Measurements from ENCODE around the gene C1QTNF7. TPM values are rescaled to one million over a fixed set of nuclear protein-coding genes. Genes with fewer than 3 reads are reported as not detected.

The C1QTNF7 gene
- total and polyA plus RNA-seq, 9 donors: 5.9 to 23.6 (median 14.1) TPM

DNA sequence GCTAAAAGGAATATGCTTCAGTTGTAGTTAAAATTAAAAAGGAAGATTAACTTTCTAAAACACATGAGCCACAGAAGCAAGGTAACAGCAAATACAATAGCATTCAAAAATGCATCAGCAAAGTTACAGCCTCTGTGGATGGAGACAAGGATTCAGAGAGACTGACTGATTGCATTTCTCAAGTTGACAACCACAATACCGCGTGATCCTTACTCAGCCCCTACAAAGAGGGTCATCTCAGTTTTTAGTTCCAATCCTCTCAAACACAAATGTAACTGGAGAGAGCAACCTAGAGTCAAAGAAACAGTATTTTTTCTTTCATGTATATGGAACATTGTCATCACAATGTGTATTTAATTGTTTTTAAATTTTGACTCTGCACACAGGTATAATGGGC lies 14.2 kb upstream of the C1QTNF7 start:
- no peak for TF ChIP-seq EP300 (IDR thresholded peaks at IDR 0.05)
- TF ChIP-seq POLR2A (IDR thresholded peaks at IDR 0.05): no peak
- TF ChIP-seq, protein P1, sequence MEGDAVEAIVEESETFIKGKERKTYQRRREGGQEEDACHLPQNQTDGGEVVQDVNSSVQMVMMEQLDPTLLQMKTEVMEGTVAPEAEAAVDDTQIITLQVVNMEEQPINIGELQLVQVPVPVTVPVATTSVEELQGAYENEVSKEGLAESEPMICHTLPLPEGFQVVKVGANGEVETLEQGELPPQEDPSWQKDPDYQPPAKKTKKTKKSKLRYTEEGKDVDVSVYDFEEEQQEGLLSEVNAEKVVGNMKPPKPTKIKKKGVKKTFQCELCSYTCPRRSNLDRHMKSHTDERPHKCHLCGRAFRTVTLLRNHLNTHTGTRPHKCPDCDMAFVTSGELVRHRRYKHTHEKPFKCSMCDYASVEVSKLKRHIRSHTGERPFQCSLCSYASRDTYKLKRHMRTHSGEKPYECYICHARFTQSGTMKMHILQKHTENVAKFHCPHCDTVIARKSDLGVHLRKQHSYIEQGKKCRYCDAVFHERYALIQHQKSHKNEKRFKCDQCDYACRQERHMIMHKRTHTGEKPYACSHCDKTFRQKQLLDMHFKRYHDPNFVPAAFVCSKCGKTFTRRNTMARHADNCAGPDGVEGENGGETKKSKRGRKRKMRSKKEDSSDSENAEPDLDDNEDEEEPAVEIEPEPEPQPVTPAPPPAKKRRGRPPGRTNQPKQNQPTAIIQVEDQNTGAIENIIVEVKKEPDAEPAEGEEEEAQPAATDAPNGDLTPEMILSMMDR (IDR thresholded peaks at IDR 0.05): no peak
- no peak for DNase-seq
- Histone ChIP-seq H3K27ac (peak overlapping the region in 1 of 2 donors; percentile 58), H3K36me3 (no peaks in the 10 kb centered on the region), H3K9me3 (no peaks in the 10 kb centered on the region), H3K27me3 (no peaks in the 10 kb centered on the region), H3K4me3 (no peak overlapping the region), H3K4me1 (ENCODE audit: insufficient read depth) (peaks cover 16% of the 10 kb centered on the region)
- intact Hi-C loops (cut with DNase I): no loop called here
- 40 to 48% (median 44%) methylated on average over 2 of the region's 2 CpGs for WGBS, 3 donors

DNA sequence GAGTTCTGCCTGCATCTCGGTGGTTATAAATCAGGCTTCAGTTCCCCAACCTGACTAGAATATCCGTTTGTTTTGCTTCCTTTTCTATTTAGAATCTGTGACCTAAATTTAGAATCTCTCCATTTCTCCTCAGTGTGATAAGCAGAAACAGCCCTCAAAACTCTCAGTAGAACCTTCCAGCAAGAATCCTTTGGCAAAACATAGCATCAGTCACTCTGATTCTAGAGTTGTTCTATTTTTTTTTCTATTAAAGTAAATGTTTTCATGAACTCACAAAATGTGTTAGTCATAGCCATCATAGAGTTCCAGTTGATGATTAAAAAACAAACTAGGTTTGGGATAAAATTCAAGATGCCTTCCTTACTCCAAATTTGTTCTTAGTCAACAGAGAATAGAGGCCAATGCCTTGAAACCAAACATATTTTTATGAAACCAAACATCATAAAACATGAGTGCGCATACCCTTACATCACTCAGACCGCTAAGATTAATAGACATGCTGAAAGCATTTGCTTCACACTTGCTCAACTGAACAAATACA lies 13.2 kb upstream of the C1QTNF7 start:
- TF ChIP-seq EP300 (IDR thresholded peaks at IDR 0.05): no peak
- TF ChIP-seq POLR2A (IDR thresholded peaks at IDR 0.05): no peak
- TF ChIP-seq, protein P1 (IDR thresholded peaks at IDR 0.05): no peak
- H3K36me3 ChIP-seq: no peaks in the 10 kb centered on the region
- peaks cover 18% of the 10 kb centered on the region for H3K4me1 ChIP-seq (ENCODE audit: insufficient read depth)
- H3K9me3 ChIP-seq: no peaks in the 10 kb centered on the region
- H3K4me3 ChIP-seq: no peak overlapping the region
- 18 to 20% (median 18%) methylated on average over 4 of the region's 4 CpGs for WGBS, 3 donors
- peak overlapping the region in 1 of 2 donors; percentile 58 for H3K27ac ChIP-seq
- DNase-seq: no peak
- H3K27me3 ChIP-seq: no peaks in the 10 kb centered on the region
- intact Hi-C loops (cut with DNase I): no loop called here

DNA sequence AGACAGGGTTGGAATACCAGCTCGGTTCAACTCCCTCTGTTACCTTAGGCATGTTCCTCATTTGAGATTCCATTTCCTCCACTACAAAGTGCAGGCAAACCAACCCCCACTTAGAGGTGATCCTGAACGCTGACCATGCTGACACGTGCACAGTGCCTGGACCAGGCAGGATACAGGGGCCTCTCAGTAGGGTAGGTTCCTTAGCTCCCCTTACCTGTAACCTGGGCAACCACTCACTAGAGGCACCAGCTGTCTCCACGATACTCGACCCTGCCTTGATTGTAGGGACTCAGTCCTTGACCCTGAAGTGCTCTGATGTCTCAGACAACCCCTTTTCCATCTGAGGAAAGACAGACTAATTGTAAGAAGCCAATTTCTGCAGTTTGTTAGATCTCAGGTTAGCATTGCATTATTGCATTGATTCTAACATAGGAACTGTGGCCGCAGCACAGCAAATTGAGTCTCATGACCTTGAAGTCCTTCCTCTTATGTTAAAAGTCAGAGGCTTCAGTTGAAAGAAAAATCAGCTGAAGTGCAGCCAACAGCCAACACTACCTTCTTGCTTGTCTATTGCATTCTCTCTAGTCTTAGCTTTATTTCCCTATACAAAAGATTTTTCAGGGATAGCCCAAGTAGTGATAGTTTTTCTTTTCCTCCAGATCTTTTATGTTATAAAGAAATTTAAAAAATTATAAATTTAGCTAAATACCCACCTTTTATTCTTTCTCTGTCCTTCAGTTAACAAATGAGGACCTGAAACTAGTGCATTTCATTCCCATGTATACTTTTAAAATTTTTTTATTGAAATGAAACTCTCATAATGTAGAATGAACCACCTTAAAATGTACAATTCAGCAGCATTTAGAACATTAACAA lies 11.2 kb upstream of the C1QTNF7 start:
- H3K36me3 ChIP-seq: no peaks in the 10 kb centered on the region
- H3K27me3 ChIP-seq: no peaks in the 10 kb centered on the region
- intact Hi-C loops (cut with DNase I): no loop called here
- peak overlapping the region in 1 of 2 donors; percentile 4 for H3K27ac ChIP-seq
- no peak overlapping the region for H3K4me3 ChIP-seq
- no peaks in the 10 kb centered on the region for H3K9me3 ChIP-seq
- peaks cover 21% of the 10 kb centered on the region for H3K4me1 ChIP-seq (ENCODE audit: insufficient read depth)
- WGBS, 3 donors: 61 to 66% (median 65%) methylated on average over 6 of the region's 6 CpGs
- no peak for DNase-seq
- TF ChIP-seq POLR2A (IDR thresholded peaks at IDR 0.05) (no peak), EP300 (IDR thresholded peaks at IDR 0.05) (no peak)
- TF ChIP-seq, protein P1 (IDR thresholded peaks at IDR 0.05): no peak

DNA sequence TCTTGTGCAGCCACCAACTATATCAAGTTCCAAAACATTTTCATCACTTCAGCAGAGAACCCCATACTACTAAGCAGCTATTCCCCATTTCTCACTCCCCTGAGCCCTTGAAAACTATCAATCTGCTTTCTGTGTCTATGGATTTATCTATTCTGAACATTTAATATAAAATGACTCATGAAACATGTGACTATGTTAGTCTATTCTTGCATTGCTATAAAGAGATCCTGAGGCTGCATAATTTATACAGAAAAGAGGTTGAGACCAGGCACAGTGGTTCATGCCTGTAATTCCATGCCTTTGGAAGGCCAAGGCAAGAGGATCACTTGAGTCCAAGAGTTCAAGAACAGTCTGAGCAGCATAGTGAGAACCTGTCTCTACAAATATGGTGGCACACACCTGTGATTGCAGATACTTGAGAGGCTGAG lies 10.6 kb upstream of the C1QTNF7 start:
- no peak for TF ChIP-seq EP300 (IDR thresholded peaks at IDR 0.05)
- no peak for DNase-seq
- intact Hi-C loops (cut with DNase I): no loop called here
- no peaks in the 10 kb centered on the region for H3K36me3 ChIP-seq
- H3K27me3 ChIP-seq: no peaks in the 10 kb centered on the region
- no peaks in the 10 kb centered on the region for H3K9me3 ChIP-seq
- peaks cover 21% of the 10 kb centered on the region for H3K4me1 ChIP-seq (ENCODE audit: insufficient read depth)
- no peak overlapping the region for H3K4me3 ChIP-seq
- no peak overlapping the region for H3K27ac ChIP-seq

DNA sequence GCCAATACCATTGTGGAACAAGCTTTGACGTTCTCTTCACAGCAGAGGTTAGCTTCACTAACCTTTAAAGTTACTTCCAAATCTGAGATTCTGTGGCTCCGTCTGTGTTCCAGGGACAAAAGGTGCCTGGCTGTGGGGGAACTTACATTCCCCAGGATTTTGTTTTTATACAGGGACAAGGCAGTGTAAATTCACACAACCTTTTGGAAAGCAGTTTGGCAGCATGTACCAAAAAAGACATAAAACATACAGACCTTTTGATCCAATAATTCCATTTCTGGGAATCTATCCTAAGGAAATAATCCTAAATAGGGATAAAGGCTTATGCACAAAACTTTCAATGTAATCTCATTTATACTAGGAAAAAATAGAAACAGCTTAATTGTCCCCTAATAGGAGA lies 8.9 kb upstream of the C1QTNF7 start:
- peaks cover 15% of the 10 kb centered on the region for H3K4me1 ChIP-seq (ENCODE audit: insufficient read depth)
- H3K9me3 ChIP-seq: no peaks in the 10 kb centered on the region
- DNase-seq: no peak
- no peaks in the 10 kb centered on the region for H3K36me3 ChIP-seq
- TF ChIP-seq EP300 (IDR thresholded peaks at IDR 0.05): no peak
- TF ChIP-seq, protein P1 (IDR thresholded peaks at IDR 0.05): no peak
- no peak for TF ChIP-seq POLR2A (IDR thresholded peaks at IDR 0.05)
- intact Hi-C loops (cut with DNase I): no loop called here
- no peak overlapping the region for H3K4me3 ChIP-seq
- H3K27ac ChIP-seq: no peak overlapping the region
- WGBS, 3 donors: 10 to 15% (median 15%) methylated on average over 2 of the region's 2 CpGs
- H3K27me3 ChIP-seq: no peaks in the 10 kb centered on the region

Measured in ovary (tissue), 9 donors.